HTR-8/SVneo (cell line): Measurements from ENCODE around the gene UBL3.

Experiments used
- DNase-seq: peaks from one replicate; pipeline ENCODE4 v3.0.0; 2011; ENCODE audit warnings: low spot score, mixed read lengths; ENCODE audit not compliant: insufficient read length
- FAIRE-seq: peaks from 2 replicates; lab custom pipeline; 2011; peaks lifted over from hg19 to GRCh38; lab: Jason Lieb, UNC

UBL3 gene

DNA sequence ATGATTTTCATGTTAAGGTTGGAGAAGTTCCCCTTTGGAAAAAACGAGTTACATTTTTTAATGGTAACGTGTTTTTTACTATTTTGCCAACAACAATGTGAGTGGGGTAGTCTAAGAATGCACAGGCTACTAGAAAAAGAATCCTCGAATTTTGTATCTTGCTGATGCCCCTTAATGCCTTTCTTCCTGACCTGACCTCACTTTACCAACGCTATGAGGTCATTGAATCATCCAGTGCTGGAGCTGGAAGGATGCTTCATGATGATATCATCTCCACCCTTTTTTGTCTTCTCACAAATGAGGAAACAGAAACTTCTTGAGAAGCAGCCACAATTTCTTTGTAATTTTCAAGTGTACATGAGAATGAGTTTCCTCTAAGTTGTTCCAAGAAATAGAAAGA lies 8.2 kb upstream of the UBL3 start:
- DNase-seq: no peak
- FAIRE-seq: no peak

- DNase-seq (no peak), FAIRE-seq (no peak)
These were observed 7.8 kb upstream of the UBL3 start for GRCh38 chr13:29858231-29858630.

DNA sequence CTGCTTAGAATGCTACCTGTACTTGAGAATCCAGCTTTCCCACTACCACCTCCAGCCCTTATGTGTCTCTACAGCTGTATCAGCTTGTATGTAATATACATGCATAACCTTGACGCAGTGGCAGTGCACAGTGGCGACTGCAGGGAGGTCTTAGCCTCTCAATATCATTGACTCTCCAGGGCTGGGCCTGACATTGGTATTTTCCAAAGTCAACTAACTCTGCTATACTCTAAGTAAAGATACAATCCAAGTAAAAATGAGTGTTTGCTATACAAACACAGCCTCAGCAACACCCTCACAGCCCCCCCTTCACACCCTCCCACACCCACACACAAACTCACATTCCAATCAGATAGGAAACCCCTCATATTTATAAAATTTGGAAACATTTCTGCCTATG lies 6.7 kb upstream of the UBL3 start:
- FAIRE-seq (no peak), DNase-seq (no peak)

DNA sequence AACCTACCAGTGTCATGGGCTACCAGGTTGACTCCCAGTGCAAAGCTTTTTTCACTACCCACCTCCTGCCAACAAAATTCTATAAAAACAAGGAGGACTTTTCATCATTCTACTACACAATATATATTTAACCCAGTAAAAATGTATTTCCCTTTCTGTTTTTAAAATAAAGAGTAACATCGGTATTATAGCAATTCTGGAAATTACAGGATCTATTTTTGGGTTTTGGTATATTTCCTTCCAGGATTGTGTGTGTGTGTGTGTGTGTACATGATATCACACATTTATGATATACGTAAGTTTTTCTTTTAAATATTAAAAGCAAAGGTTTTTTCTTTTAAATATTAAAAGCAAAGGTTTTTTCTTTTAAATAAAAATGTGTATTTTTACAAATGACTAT lies 6.0 kb upstream of the UBL3 start:
- FAIRE-seq: no peak
- DNase-seq: no peak

- no peak for FAIRE-seq
- DNase-seq: no peak
These were observed 5.4 kb upstream of the UBL3 start for GRCh38 chr13:29855784-29856183.

- no peak for DNase-seq
- no peak for FAIRE-seq
These were observed 4.6 kb upstream of the UBL3 start for GRCh38 chr13:29855009-29855408.

- DNase-seq (no peak), FAIRE-seq (no peak)
These were observed 2.7 kb upstream of the UBL3 start for GRCh38 chr13:29853131-29853530.

- no peak for FAIRE-seq
These were observed 2.1 kb upstream of the UBL3 start for GRCh38 chr13:29852472-29853054.

GRCh38 chr13:29849731-29850212 lies 645 bp downstream of the UBL3 start:
- DNase-seq (no peak), FAIRE-seq (no peak)

More at GRCh38 chr13:29852472-29853054, 2.1 kb upstream of the UBL3 start:
- DNase-seq: no peak

DNA sequence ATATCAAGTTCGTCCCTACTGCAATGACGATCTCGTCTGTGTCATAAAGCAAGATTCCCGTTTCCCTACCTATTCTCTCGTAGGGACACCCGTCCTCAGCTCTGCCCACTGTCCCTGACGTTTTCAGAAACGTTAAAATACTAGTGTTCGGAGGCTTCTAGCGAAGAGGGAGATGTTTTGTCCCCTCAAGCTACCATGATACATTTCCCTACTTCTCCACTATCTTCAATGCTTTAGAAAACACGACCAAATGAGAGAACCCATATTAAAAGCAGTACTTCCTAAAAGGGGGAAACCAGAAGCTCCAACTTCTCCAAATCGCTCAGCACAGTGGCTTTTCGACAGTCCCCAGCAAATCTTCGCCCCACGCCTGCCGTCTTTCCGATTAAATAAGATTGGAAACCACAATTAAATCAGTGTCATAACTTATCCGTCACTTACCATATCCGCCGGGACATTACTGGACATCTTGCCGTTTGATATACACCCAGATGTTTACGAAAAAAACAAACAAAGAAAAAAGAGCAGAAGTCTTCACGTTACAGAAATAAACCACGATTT lies 1.3 kb downstream of the UBL3 start:
- DNase-seq: no peak
- no peak for FAIRE-seq

GRCh38 chr13:29847501-29847983 lies 2.9 kb downstream of the UBL3 start:
- FAIRE-seq (no peak), DNase-seq (no peak)

DNA sequence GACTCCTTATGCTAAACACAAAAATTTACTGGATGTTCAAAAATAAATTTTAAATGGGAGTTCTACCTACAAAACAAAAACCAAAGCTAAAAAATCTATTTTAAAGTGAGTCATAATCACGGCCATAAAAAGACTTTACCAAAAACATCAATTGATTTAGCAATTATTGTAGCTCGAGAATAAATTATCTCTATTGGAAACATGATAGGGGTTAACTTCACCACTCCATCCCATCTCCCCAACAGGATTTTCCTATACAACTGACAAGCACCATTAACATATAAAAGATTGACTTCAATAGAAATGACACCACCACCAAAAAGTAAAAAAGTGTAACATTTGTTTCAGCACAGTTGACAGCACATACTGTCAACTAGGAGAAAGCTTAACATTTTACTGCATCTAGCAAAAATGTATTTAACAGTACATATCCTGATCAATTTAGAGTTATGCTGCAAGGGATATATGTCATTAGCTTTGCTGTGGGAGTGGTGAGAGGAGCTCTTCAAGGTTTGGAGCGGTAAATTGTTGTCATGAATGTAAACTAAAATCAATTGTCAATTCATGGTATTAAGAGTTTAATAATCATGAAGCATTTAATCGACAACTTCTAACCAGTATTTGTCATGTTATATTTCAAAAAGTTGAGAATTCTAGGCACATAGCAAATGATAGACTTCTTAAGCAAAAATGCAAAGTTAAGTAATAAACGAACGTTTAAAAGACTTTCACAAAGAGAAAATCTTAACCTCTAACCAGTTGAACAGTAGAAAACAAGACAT lies 3.8 kb downstream of the UBL3 start:
- FAIRE-seq (no peak), DNase-seq (no peak)

DNA sequence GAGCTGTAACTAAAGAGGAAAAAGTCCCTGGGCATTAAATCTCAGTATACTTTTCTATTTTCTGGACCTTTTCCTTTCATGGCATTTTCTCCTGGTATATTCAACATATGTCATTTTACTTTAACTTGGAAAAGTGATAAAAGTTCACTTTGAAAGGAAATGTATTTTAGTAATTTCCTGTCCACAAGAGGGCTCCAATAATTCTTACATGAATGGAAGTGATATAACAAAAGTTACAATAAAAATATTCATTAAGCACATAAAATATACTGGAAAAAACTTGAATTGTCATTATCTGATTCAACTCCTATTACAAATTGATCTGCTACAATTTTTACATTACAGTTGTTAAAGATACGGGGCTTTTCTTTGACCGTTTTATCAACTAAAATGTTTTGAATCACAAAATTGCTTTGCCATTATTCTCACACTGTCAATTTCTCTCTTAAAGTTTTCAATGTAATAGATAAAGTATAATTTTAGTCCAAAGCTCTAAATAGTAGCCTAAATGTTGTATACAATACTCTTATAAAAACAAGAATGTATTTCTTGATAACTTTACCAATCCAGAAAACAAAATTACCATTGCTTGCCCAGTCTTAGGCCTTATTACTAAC lies 4.9 kb downstream of the UBL3 start:
- DNase-seq (no peak), FAIRE-seq (no peak)

- DNase-seq: no peak
- FAIRE-seq: no peak
These were observed 6.0 kb downstream of the UBL3 start for GRCh38 chr13:29844441-29844840.

DNA sequence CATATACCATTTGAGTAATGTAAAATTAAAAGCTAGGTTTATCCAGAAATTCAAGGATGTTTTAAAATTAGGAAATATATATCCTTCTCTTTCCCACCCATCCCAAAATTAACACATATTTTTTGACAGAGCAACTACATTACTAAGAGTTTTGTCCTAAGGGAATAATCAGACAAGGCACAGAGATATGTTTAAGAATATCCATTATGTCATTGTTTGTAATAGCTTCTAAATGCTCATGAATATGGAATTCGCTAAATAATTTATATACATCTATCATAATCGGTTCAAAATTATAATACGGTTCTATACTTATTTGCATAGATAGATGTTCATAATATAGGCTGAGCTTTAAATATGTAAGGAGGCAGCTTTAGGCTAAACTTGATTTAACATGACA lies 9.8 kb downstream of the UBL3 start:
- FAIRE-seq (no peak), DNase-seq (no peak)

- FAIRE-seq (no peak), DNase-seq (no peak)
These were observed 14.9 kb downstream of the UBL3 start for GRCh38 chr13:29835280-29836061.

DNA sequence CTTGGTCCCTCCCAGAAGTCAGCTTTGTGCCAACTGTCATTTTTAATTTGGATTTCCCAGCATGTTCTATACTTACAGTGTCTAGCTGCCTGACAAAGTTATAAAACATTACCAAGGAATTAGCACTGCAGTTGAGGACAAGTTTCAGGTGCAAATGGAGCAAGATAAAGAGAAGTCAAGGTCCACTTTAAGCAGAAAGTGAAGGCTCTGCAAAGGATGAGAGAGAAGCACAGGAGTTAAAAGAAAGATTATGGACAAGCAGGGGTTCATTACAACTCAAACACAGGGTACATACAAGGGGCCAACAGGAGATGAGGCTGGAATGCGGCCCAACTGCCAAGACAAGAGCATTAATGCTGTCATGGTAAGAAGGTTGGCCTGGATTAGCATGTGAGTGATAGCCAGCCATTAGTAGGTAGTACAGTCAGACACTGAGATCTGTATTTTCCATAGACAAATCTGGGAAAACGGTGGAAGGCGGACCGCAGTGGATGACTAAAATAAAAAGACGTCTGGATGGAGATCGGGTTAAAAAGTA lies 17.6 kb downstream of the UBL3 start:
- FAIRE-seq (no peak), DNase-seq (no peak)

DNA sequence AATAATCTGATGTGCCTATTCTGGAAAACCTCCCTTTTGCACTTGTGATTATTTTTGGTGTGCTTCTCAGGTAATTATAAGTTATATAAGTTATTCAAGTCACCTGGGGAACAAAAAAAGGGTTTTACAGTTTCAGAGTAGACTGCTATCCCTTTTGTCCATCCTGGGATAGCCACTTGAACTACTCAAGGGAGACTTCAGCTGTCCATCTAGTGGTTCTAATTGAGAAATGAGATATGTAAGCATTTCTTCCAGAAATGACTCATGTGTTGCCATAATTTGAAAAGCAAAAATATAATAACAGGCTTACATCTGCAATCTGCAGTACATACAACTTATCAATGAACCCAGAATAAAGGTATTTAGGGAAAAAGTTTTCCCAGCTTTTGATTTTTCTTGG lies 20.4 kb downstream of the UBL3 start:
- no peak for FAIRE-seq
- no peak for DNase-seq

DNA sequence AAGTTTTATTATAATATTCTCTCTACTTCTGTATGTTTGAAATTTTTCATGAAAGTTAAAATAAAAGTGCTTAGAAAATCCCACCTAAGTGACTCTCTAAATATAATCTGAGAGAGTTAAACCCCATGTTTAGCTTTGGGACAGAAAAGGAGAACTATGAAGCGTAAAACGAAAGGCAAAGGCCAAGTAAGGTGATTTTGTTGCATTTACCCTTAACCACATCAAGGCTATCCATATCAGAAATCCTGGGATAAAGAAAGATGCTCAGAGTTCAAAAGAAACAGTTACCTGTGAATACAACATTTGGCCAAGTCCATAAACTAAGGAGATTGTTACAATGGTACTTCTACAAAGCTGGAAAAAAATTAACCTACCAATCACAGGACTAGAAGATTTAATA lies 31.3 kb downstream of the UBL3 start:
- DNase-seq: no peak
- FAIRE-seq: no peak
